WTC11 (cell line): ENCODE data around the gene DCTPP1.

ENCODE experiments used
- AR ChIP-seq: fragments of 250-450 bp; sonication (Bioruptor Pico); IDR thresholded peaks from 2 replicates; pipeline ENCODE4 v1.9.0; 2021; ENCODE audit warnings: mild to moderate bottlenecking
- ATF2 ChIP-seq: sonication (generic); formaldehyde crosslinking; IDR thresholded peaks from 2 replicates; pipeline ENCODE4 v1.8.1; 2022; ENCODE audit warnings: low read depth, missing genetic modification reagents, borderline replicate concordance
- ATF3 ChIP-seq: sonication (generic); formaldehyde crosslinking; conservative IDR thresholded peaks from 2 replicates; pipeline ENCODE4 v1.8.1; 2022; ENCODE audit warnings: mild to moderate bottlenecking, missing genetic modification reagents
- CBFB ChIP-seq: sonication (generic); formaldehyde crosslinking; IDR thresholded peaks from 2 replicates; pipeline ENCODE4 v1.8.1; 2022; ENCODE audit warnings: mild to moderate bottlenecking, low read depth, missing genetic modification reagents
- CREB1 ChIP-seq: sonication (generic); formaldehyde crosslinking; IDR thresholded peaks from 2 replicates; pipeline ENCODE4 v1.8.0; 2023; ENCODE audit warnings: mild to moderate bottlenecking, missing genetic modification reagents
- CTCF ChIP-seq: fragments of 200-600 bp; IDR thresholded peaks from 2 replicates; pipeline ENCODE4 v1.8.0; 2022; ENCODE audit warnings: antibody characterized with exemption
- FOXJ3 ChIP-seq: sonication (generic); formaldehyde crosslinking; IDR thresholded peaks from 2 replicates; pipeline ENCODE4 v1.9.0; 2021; ENCODE audit warnings: missing genetic modification reagents, mild to moderate bottlenecking, borderline replicate concordance
- IRF1 ChIP-seq: sonication (generic); formaldehyde crosslinking; IDR thresholded peaks from 2 replicates; pipeline ENCODE4 v1.8.0; 2023; ENCODE audit warnings: missing genetic modification reagents
- RORB ChIP-seq: fragments of 250-450 bp; sonication (Bioruptor Pico); IDR thresholded peaks from 2 replicates; pipeline ENCODE4 v1.9.0; 2021; ENCODE audit warnings: mild to moderate bottlenecking
- SP1 ChIP-seq: sonication (generic); formaldehyde crosslinking; conservative IDR thresholded peaks from 2 replicates; pipeline ENCODE4 v1.8.1; 2022; ENCODE audit warnings: missing genetic modification reagents
- TEAD4 ChIP-seq: sonication (generic); formaldehyde crosslinking; IDR thresholded peaks from 2 replicates; pipeline ENCODE4 v1.8.0; 2022; ENCODE audit warnings: mild to moderate bottlenecking, missing genetic modification reagents
- ZNF317 ChIP-seq: sonication (generic); formaldehyde crosslinking; IDR thresholded peaks from 2 replicates; pipeline ENCODE4 v1.8.1; 2023; ENCODE audit warnings: low read depth, mild to moderate bottlenecking, moderate library complexity, missing genetic modification reagents, borderline replicate concordance

- TF ChIP-seq RORB (CRISPR knock-in tag) (no peak), AR (no peak), CREB1 (CRISPR knock-in tag) (no peak), ATF2 (no peak), CTCF (no peak), IRF1 (CRISPR knock-in tag) (no peak), TEAD4 (no peak), FOXJ3 (CRISPR knock-in tag) (no peak), SP1 (CRISPR knock-in tag) (no peak), CBFB (CRISPR knock-in tag) (no peak), ZNF317 (CRISPR knock-in tag) (no peak), ATF3 (no peak)
These were observed 49.1 kb upstream of the DCTPP1 start for GRCh38 chr16:30478766-30479478.
